Liver (tissue), 9 donors: ENCODE measurements around the gene COQ8B. TPM values are rescaled to one million over a fixed set of nuclear protein-coding genes. Genes with fewer than 3 reads are reported as not detected.

Experiments used
- DNase-seq: peaks from one replicate; pipeline ENCODE4 v3.0.0-alpha.2; 2017; ENCODE audit warnings: low spot score
- H3K27ac ChIP-seq, 2 donors: one replicate each; pipeline ENCODE4 v1.7.0; 2013; ENCODE audit warnings: inconsistent platforms in 2 of 2, low read length in 2 of 2, control low read depth in 1 of 2, low read depth in 1 of 2, mild to moderate bottlenecking in 1 of 2
- H3K27me3 ChIP-seq, 4 donors: one replicate each; pipeline versions ENCODE4 v1.6.1 to v1.7.0; 2013; ENCODE audit warnings: low read length in 3 of 4, inconsistent platforms in 1 of 4, mild to moderate bottlenecking in 1 of 4, moderate library complexity in 1 of 4; ENCODE audit not compliant: control insufficient read depth in 4 of 4, insufficient read depth in 4 of 4
- H3K36me3 ChIP-seq, 4 donors: one replicate each; pipeline versions ENCODE4 v1.6.1 to v1.7.0; 2013; ENCODE audit warnings: low read length in 3 of 4, mild to moderate bottlenecking in 3 of 4, low read depth in 1 of 4, moderate library complexity in 1 of 4; ENCODE audit not compliant: control insufficient read depth in 4 of 4, insufficient read depth in 3 of 4
- H3K4me1 ChIP-seq, 4 donors: one replicate each; pipeline versions ENCODE4 v1.6.1 to v1.7.0; 2013; ENCODE audit warnings: low read length in 3 of 4, mild to moderate bottlenecking in 3 of 4, moderate library complexity in 1 of 4; ENCODE audit not compliant: control insufficient read depth in 4 of 4, insufficient read depth in 4 of 4
- H3K4me3 ChIP-seq, 3 donors: one replicate each; pipeline versions ENCODE4 v1.6.1 to v1.7.0; 2013; ENCODE audit warnings: low read length in 3 of 3, control low read depth in 1 of 3, low read depth in 1 of 3, mild to moderate bottlenecking in 1 of 3
- H3K9ac ChIP-seq, 2 donors: one replicate each; pipeline ENCODE4 v1.7.0; 2013; ENCODE audit warnings: low read length in 2 of 2, mild to moderate bottlenecking in 2 of 2, moderate library complexity in 2 of 2, control low read depth in 1 of 2, low read depth in 1 of 2
- H3K9me3 ChIP-seq, 4 donors: one replicate each; pipeline versions ENCODE4 v1.6.1 to v1.7.0; 2013; ENCODE audit warnings: low read length in 3 of 4; ENCODE audit not compliant: control insufficient read depth in 4 of 4
- EGR1 ChIP-seq, 2 donors: IDR thresholded peaks; 2 replicates each; pipeline ENCODE4 v1.6.1; 2016 to 2018; ENCODE audit warnings: antibody characterized with exemption in 2 of 2, low read depth in 2 of 2
- FOXA2 ChIP-seq: IDR thresholded peaks from 2 replicates; pipeline ENCODE4 v1.6.1; 2016; ENCODE audit warnings: antibody characterized with exemption
- HNF4A ChIP-seq, 2 donors: conservative IDR thresholded peaks; 2 replicates each; pipeline ENCODE4 v1.6.1; 2016; ENCODE audit warnings: antibody characterized with exemption in 2 of 2, mild to moderate bottlenecking in 2 of 2
- HNF4G ChIP-seq: IDR thresholded peaks from 2 replicates; pipeline ENCODE4 v1.6.1; 2016; ENCODE audit warnings: antibody characterized with exemption
- NR2F2 ChIP-seq: IDR thresholded peaks from 2 replicates; pipeline ENCODE4 v1.6.1; 2016; ENCODE audit warnings: antibody characterized with exemption
- RAD21 ChIP-seq, 2 donors: IDR thresholded peaks; 2 replicates each; pipeline ENCODE4 v1.6.1; 2016; ENCODE audit warnings: antibody characterized with exemption in 2 of 2, mild to moderate bottlenecking in 2 of 2
- SP1 ChIP-seq: IDR thresholded peaks from 2 replicates; pipeline ENCODE4 v1.6.1; 2018; ENCODE audit warnings: antibody characterized with exemption, mild to moderate bottlenecking
- TAF1 ChIP-seq: conservative IDR thresholded peaks from 2 replicates; pipeline ENCODE4 v1.6.1; 2016; ENCODE audit warnings: antibody characterized with exemption, mild to moderate bottlenecking
- YY1 ChIP-seq: IDR thresholded peaks from 2 replicates; pipeline ENCODE4 v1.6.1; 2016; ENCODE audit warnings: antibody characterized with exemption, mild to moderate bottlenecking
- WGBS: extraction: QIAGEN DNeasy Blood & Tissue Kit; methylation state at CpG from one replicate; pipeline ENCODE4 v1.1.7; 2013; 5-methylcytosine and 5-hydroxymethylcytosine counted together
- polyA plus RNA-seq, 2 donors: library from polyadenylated mRNA; stranded (reverse) in 1 of 2; unstranded in 1 of 2; fragments of 200-250 nt in 1 of 2; fragments of >200 nt in 1 of 2; fragmentation: Nextera tagmentation in 1 of 2; extraction: Ambion mirVana in 1 of 2; gene quantifications; one replicate each; pipeline versions ENCODE4 v1.2.1 to v1.2.3, GENCODE V29; 2013 to 2015
- total RNA-seq, 2 donors: library from RNA; depleted of rRNA; stranded (reverse); fragments of >200 nt; gene quantifications; one replicate each; pipeline ENCODE4 v1.2.3, GENCODE V29; 2014
- TF ChIP-seq, protein P1 (sequence below): IDR thresholded peaks from 2 replicates; pipeline ENCODE4 v1.6.1; 2016; ENCODE audit warnings: antibody characterized with exemption, mild to moderate bottlenecking
- TF ChIP-seq, protein P2 (sequence below): IDR thresholded peaks from 2 replicates; pipeline ENCODE4 v1.6.1; 2016; ENCODE audit warnings: antibody characterized with exemption
- donor health status: healthy.
- donor health status: healthy.
- donor health status: healthy.
- donor health status: healthy.
- donor health status: healthy.

The COQ8B gene
- total and polyA plus RNA-seq, 4 donors, result 6.4 to 30.6 (median 19.9) TPM

DNA sequence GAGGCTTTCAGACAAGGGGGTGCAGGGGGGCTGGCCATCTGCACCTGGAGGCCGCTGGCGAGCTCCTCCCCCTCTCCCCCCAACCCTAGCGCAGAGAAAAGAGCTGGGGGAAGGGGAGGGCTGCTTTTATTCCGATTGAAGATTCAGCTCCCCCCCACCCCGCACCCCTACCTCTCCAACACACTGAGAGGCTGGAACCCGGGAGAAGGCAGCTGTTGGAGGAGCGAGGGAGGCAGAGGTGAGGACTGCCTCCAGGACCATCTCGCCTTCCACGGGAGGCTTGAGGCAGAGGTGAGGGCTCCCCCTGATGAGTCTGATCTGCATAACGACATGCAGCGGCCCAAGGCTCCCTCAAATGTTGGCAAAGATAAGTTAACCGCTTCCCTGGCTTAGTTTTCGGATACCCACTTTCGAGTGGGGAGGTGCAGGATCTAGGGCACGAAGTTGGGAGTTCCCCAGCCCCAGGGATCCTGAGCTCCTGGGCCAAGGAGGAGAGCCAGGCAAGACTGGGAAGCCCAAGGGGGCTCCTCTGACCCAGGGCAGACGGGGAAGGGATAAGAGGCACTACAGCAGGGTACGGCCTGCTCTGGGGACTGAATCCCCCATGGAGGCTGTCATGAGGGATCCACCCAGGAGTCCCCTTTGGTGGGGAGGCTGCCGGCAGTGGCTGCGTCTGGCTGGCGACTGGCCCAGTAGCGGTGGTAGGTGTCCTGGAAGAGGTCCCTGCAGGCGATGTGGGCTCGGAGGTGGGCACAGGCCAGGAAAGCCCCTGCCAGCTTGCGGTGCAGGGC is 25.1 kb downstream of the COQ8B start (continued):
- TF ChIP-seq, protein P1, sequence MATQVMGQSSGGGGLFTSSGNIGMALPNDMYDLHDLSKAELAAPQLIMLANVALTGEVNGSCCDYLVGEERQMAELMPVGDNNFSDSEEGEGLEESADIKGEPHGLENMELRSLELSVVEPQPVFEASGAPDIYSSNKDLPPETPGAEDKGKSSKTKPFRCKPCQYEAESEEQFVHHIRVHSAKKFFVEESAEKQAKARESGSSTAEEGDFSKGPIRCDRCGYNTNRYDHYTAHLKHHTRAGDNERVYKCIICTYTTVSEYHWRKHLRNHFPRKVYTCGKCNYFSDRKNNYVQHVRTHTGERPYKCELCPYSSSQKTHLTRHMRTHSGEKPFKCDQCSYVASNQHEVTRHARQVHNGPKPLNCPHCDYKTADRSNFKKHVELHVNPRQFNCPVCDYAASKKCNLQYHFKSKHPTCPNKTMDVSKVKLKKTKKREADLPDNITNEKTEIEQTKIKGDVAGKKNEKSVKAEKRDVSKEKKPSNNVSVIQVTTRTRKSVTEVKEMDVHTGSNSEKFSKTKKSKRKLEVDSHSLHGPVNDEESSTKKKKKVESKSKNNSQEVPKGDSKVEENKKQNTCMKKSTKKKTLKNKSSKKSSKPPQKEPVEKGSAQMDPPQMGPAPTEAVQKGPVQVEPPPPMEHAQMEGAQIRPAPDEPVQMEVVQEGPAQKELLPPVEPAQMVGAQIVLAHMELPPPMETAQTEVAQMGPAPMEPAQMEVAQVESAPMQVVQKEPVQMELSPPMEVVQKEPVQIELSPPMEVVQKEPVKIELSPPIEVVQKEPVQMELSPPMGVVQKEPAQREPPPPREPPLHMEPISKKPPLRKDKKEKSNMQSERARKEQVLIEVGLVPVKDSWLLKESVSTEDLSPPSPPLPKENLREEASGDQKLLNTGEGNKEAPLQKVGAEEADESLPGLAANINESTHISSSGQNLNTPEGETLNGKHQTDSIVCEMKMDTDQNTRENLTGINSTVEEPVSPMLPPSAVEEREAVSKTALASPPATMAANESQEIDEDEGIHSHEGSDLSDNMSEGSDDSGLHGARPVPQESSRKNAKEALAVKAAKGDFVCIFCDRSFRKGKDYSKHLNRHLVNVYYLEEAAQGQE, result no peak
- TF ChIP-seq HNF4A (conservative IDR thresholded peaks at IDR 0.05), result no peak
- no peak for TF ChIP-seq RAD21 (IDR thresholded peaks at IDR 0.05)
- no peak for TF ChIP-seq HNF4G
- TF ChIP-seq TAF1, result no peak

DNA sequence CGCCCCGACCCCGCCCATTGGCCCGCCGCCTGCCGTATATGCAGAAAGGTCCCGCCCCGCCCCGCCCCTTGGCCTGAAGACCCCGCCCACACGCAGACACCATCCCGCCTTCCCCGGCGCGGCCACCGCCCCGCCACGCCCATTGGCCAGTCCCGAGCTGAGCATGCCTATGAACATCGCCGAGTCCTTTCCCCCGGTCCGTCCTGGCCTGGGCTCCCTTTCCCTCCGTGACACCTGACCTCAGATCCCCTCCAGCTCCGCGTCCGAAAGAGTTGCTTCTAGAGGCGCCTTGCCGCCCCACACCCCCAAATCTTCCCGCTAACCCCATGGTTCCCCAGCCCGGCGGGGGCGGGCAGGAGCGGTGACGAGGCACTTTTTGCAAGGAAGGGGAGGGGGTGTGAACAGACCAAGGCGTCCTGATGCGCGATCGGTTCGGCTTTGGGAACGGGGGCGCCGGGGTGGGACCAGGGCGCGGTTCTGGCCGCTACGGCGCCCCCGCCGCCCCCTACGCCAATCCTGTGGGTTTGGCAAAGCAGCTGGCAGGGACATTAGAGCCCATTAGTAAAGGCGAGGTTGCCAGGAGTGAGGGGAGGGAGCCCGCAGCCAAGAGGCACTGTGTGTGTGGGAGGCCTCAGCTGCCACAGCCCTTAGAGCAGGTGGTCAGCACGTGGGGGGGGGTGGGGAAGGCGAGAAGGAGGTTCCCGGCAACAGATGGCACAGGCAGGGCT is 25.8 kb downstream of the COQ8B start:
- peak; percentile 64 for TF ChIP-seq SP1
- TF ChIP-seq YY1, result no peak
- TF ChIP-seq EGR1 (IDR thresholded peaks at IDR 0.05; ENCODE audit: low read depth in 2 of 2), result peak in 1 of 2 donors; percentile 15
- no peak for TF ChIP-seq FOXA2
- TF ChIP-seq, protein P2, sequence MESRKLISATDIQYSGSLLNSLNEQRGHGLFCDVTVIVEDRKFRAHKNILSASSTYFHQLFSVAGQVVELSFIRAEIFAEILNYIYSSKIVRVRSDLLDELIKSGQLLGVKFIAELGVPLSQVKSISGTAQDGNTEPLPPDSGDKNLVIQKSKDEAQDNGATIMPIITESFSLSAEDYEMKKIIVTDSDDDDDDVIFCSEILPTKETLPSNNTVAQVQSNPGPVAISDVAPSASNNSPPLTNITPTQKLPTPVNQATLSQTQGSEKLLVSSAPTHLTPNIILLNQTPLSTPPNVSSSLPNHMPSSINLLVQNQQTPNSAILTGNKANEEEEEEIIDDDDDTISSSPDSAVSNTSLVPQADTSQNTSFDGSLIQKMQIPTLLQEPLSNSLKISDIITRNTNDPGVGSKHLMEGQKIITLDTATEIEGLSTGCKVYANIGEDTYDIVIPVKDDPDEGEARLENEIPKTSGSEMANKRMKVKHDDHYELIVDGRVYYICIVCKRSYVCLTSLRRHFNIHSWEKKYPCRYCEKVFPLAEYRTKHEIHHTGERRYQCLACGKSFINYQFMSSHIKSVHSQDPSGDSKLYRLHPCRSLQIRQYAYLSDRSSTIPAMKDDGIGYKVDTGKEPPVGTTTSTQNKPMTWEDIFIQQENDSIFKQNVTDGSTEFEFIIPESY, result no peak
- peak; percentile 4 for TF ChIP-seq NR2F2
- Histone ChIP-seq H3K4me1 (peaks cover 0 to 11% (median 5%) of the 10 kb centered on the region in 4 donors), H3K4me3 (peak overlapping the region; percentile 43 to 63 (median 50)), H3K27me3 (no peaks in the 10 kb centered on the region), H3K9ac (no peak overlapping the region), H3K36me3 (peaks cover 2 to 19% (median 4%) of the 10 kb centered on the region in 4 donors), H3K27ac (peak overlapping the region in 1 of 2 donors; percentile 67), H3K9me3 (no peaks in the 10 kb centered on the region)
- peak; percentile 97 for DNase-seq
- WGBS, result 14% methylated on average over 56 of the region's 56 CpGs

DNA sequence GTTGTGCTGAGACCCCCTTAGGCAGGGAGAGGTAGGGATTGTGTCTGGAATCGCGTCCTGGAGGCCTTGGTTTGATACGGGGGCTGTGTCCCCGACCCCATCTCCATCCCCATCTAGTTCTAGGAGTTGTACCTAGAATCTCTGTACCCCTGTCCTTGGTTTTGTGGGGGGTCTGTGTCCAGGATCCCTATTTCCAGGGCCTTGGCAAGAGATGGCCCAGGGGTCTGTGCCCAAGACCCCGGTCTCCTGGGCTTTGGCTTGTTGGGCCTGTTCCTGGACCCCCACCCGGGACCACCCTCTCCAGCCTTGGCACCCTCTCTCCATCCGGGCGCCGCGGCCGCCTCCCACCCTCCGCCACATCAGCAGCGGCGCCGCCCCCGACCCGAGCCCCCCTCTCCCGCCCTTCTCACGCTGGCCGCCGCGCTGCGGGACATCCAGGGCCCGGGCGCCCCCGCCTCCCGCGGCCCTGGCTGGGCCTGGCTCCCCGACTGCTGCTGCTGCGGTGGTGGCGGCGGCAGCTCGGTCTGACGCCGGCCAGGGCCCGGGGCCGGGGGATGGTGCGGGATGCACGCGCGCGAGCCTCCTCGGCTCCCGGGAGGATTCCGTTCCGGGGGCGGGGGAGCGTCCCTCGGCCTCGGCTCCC is 26.5 kb downstream of the COQ8B start, which contains the start of gene NUMBL:
Gene NUMBL, minus strand, starts transcription at position 602 of the 643 bp plus-strand sequence. Its CDS starts 168 bp downstream, at position 434.
- Histone ChIP-seq H3K9ac (no peak within 1 kb of the TSS), H3K36me3 (peaks cover 0 to 22% (median 5%) of the 10 kb centered on the region in 4 donors), H3K4me3 (peak within 1 kb of the TSS; percentile 43 to 63 (median 50)), H3K9me3 (no peaks in the 10 kb centered on the region), H3K27ac (peak within 1 kb of the TSS in 1 of 2 donors; percentile 67), H3K27me3 (no peaks in the 10 kb centered on the region), H3K4me1 (peaks cover 0 to 10% (median 5%) of the 10 kb centered on the region in 4 donors)
- TF ChIP-seq, protein P2, result no peak
- TF ChIP-seq FOXA2, result no peak
- no peak for DNase-seq
- 7% methylated on average over 50 of the region's 50 CpGs for WGBS
